22Rv1 (cell line): Measurements from ENCODE around the gene PRRG3.
A peak's percentile ranks its signal among the peaks of the same experiment; 100 is the strongest.

Experiments used
- H3K27ac ChIP-seq: fragments of 450-650 bp; 2 replicates; pipeline ENCODE4 v1.5.1; 2017
- CTCF ChIP-seq: fragments of 450-650 bp; IDR thresholded peaks from 2 replicates; pipeline ENCODE4 v1.5.1; 2017; ENCODE audit warnings: mild to moderate bottlenecking
- ZFX ChIP-seq: fragments of 450-650 bp; IDR thresholded peaks from 2 replicates; pipeline ENCODE4 v1.6.1; 2017; ENCODE audit warnings: antibody characterized with exemption, borderline replicate concordance

PRRG3 gene

GRCh38 chrX:151742311-151742710 lies 47.1 kb downstream of the PRRG3 start:
- no peak overlapping the region for H3K27ac ChIP-seq
- TF ChIP-seq ZFX: no peak
- TF ChIP-seq CTCF: no peak

GRCh38 chrX:151743651-151744470 lies 48.6 kb downstream of the PRRG3 start:
- H3K27ac ChIP-seq: no peak overlapping the region
- TF ChIP-seq CTCF (no peak), ZFX (no peak)

GRCh38 chrX:151745651-151746050 lies 50.4 kb downstream of the PRRG3 start:
- TF ChIP-seq CTCF: no peak
- no peak for TF ChIP-seq ZFX
- no peak overlapping the region for H3K27ac ChIP-seq

- TF ChIP-seq CTCF (no peak), ZFX (no peak)
- no peak overlapping the region for H3K27ac ChIP-seq
Observed at GRCh38 chrX:151746502-151746901, 51.2 kb downstream of the PRRG3 start.

GRCh38 chrX:151750511-151750910 lies 55.3 kb downstream of the PRRG3 start:
- no peak overlapping the region for H3K27ac ChIP-seq
- TF ChIP-seq CTCF (no peak), ZFX (no peak)

GRCh38 chrX:151752847-151753246 lies 57.6 kb downstream of the PRRG3 start:
- TF ChIP-seq CTCF (no peak), ZFX (no peak)
- H3K27ac ChIP-seq: no peak overlapping the region

- TF ChIP-seq CTCF (peak; percentile 76), ZFX (no peak)
Observed at GRCh38 chrX:151753313-151754046, 58.2 kb downstream of the PRRG3 start.

More at GRCh38 chrX:151753313-151754046, 58.2 kb downstream of the PRRG3 start:
- no peak overlapping the region for H3K27ac ChIP-seq
